Gastrocnemius medialis (tissue), 4 donors: ENCODE results near the gene SF3A1. TPM values are rescaled to one million over a fixed set of nuclear protein-coding genes. Genes with fewer than 3 reads are reported as not detected.
"Not testable (repeated sequence)": the region's sequence is repeated elsewhere in the genome, so short reads cannot be mapped to it uniquely, and the experiment has no call there.

Experiments
- ATAC-seq, 2 donors: fragments of 150-250 bp; one replicate each; pipeline ENCODE4 v1.9.1; 2016
- DNase-seq, 2 donors: peaks; one replicate each; pipeline ENCODE4 v3.0.0-alpha.2; 2019
- H3K27ac ChIP-seq, 4 donors: fragments of 200-600 bp; sonication (generic); 1 replicate in 1 of 4; 2 replicates in 3 of 4; pipeline ENCODE4 v1.5.1; 2016 to 2018; ENCODE audit warnings: mild to moderate bottlenecking in 2 of 4, moderate library complexity in 1 of 4
- H3K27me3 ChIP-seq, 3 donors: fragments of 200-600 bp; sonication (generic) in 2 of 3; 1 replicate in 1 of 3; 2 replicates in 2 of 3; pipeline versions ENCODE4 v1.5.1 to v1.6.0; 2016 to 2019; ENCODE audit warnings: mild to moderate bottlenecking in 1 of 3, moderate library complexity in 1 of 3
- H3K36me3 ChIP-seq, 2 donors: fragments of 200-600 bp; sonication (generic) in 1 of 2; one replicate each; pipeline ENCODE4 v1.5.1; 2017 to 2018
- H3K4me1 ChIP-seq, 2 donors: fragments of 200-600 bp; sonication (generic) in 1 of 2; one replicate each; pipeline ENCODE4 v1.5.1; 2016 to 2017; ENCODE audit warnings: mild to moderate bottlenecking in 2 of 2
- H3K4me3 ChIP-seq, 4 donors: fragments of 200-600 bp; sonication (generic) in 3 of 4; 1 replicate in 1 of 4; 2 replicates in 3 of 4; pipeline ENCODE4 v1.5.1; 2016 to 2019; ENCODE audit warnings: mild to moderate bottlenecking in 2 of 4
- H3K9me3 ChIP-seq, 3 donors: fragments of 200-600 bp; sonication (generic) in 2 of 3; 1 replicate in 1 of 3; 2 replicates in 2 of 3; pipeline ENCODE4 v1.5.1; 2016 to 2019
- POLR2A ChIP-seq, 2 donors: fragments of 450-650 bp; IDR thresholded peaks; one replicate each; pipeline ENCODE4 v1.6.1; 2017; ENCODE audit warnings: antibody characterized with exemption in 2 of 2, mild to moderate bottlenecking in 2 of 2, moderate library complexity in 2 of 2
- in situ Hi-C, 4 donors: fragments of 200-750 bp; cut with MboI; loops; one replicate each; pipeline versions ENCODE4 v1.15.0 to v1.8.0; 2017; ENCODE audit warnings: low sequenced_read_pairs in 4 of 4
- intact Hi-C: fragments of 100-400 bp; cut with DNase I; formaldehyde crosslinking; loops from one replicate; pipeline ENCODE4 v1.15.1; 2023; ENCODE audit warnings: low total_unique reads
- total RNA-seq, 4 donors: library from RNA; depleted of rRNA; stranded (reverse); fragments of >200 nt; gene quantifications; one replicate each; pipeline versions ENCODE4 v1.1.0 to v1.2.3, GENCODE V29; 2016
- TF ChIP-seq, protein P1 (sequence below), 5 experiments: fragments of 450-650 bp in 3 of 5; fragments of 200-600 bp in 2 of 5; sonication (generic) in 2 of 5; IDR thresholded peaks in 4 of 5; conservative IDR thresholded peaks in 1 of 5; 1 replicate in 4 of 5; 2 replicates in 1 of 5; pipeline ENCODE4 v1.5.1; 2016 to 2019; ENCODE audit warnings: antibody characterized with exemption in 5 of 5, mild to moderate bottlenecking in 3 of 5, moderate library complexity in 3 of 5

SF3A1 gene
- total RNA-seq, 4 donors from 2014 or later = 36.0 to 145 (median 94.5) TPM

DNA sequence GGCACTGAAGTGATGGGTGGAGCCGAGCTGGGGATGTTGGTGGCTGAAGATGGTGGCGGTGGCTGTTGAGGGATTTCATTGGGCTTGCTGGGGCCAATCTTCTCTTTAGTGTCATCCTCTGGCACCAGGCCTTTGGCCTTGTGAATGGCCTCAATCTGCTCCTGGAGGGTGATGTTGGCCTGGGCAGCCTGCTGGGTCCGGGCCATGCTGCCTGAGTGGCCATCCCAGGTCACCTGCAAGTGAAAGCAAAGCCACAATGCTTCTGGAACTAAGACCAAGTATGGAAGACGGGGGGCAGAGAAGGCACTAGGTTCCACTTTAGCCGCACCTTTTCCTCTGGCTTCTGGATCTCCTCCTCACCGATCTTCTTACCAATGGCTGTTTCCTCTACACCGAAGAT, 17.9 kb downstream of the SF3A1 start:
- ATAC-seq = no peak
- Histone ChIP-seq H3K4me3 (no peak overlapping the region), H3K27ac (peak overlapping the region in 1 of 4 donors; percentile 74), H3K4me1 (peaks cover 28 to 38% of the 10 kb centered on the region in 2 donors), H3K9me3 (no peaks in the 10 kb centered on the region), H3K36me3 (peaks cover 6 to 100% of the 10 kb centered on the region in 2 donors), H3K27me3 (no peaks in the 10 kb centered on the region)
- TF ChIP-seq, protein P1, sequence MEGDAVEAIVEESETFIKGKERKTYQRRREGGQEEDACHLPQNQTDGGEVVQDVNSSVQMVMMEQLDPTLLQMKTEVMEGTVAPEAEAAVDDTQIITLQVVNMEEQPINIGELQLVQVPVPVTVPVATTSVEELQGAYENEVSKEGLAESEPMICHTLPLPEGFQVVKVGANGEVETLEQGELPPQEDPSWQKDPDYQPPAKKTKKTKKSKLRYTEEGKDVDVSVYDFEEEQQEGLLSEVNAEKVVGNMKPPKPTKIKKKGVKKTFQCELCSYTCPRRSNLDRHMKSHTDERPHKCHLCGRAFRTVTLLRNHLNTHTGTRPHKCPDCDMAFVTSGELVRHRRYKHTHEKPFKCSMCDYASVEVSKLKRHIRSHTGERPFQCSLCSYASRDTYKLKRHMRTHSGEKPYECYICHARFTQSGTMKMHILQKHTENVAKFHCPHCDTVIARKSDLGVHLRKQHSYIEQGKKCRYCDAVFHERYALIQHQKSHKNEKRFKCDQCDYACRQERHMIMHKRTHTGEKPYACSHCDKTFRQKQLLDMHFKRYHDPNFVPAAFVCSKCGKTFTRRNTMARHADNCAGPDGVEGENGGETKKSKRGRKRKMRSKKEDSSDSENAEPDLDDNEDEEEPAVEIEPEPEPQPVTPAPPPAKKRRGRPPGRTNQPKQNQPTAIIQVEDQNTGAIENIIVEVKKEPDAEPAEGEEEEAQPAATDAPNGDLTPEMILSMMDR (IDR thresholded peaks at IDR 0.05 in 4 of 5, conservative IDR thresholded peaks at IDR 0.05 in 1 of 5) = no peak
- TF ChIP-seq POLR2A (IDR thresholded peaks at IDR 0.05) = no peak
- peak in 1 of 2 donors; percentile 30 for DNase-seq
- in situ Hi-C loops (no loop called here), intact Hi-C loops (no loop called here)

DNA sequence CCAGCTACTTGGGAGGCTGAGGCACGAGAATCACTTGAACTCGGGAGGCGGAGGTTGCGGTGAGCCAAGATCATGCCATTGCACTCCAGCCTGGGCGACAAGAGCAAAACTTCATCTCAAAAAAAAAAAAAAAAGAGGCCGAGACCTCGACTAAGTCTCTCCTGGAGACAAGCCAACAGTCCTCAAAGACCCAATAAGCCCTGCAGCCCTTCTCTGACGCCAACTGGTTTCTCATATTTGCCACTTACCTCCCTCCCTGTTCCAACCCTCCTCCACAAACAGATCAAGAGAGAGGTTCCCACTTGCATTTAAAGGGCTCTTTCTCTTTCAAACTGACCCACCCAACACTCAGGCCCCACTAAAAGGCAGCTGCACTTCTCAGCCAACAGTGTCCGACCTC, 18.4 kb downstream of the SF3A1 start:
- in situ Hi-C loops, intact Hi-C loops, H3K27me3 ChIP-seq, DNase-seq, ATAC-seq, H3K9me3 ChIP-seq, H3K4me3 ChIP-seq: not testable (repeated sequence)
- peak overlapping the region in 1 of 4 donors; percentile 74 for H3K27ac ChIP-seq
- H3K4me1 ChIP-seq = peaks cover 28 to 38% of the 10 kb centered on the region in 2 donors
- peaks cover 6 to 100% of the 10 kb centered on the region in 2 donors for H3K36me3 ChIP-seq

DNA sequence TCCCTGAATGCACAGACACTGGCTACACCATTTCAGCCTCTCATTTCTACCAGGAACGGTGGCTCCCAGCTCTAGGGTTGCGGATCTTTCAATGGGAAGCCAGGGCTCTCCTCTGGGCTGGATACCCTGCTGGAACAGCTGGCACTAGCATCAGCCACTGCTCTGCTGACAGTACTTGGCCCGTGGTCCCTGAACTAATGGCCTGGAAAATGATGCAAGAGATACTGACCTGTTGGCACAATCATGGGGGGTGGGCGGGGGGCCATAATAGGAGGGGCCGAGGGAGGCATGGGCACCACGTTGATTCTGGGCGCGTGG, 19.3 kb downstream of the SF3A1 start:
- H3K27ac ChIP-seq = peak overlapping the region in 2 of 4 donors; percentile 55 to 74
- ATAC-seq (peak; percentile 46 to 47), DNase-seq (no peak)
- peaks cover 6 to 100% of the 10 kb centered on the region in 2 donors for H3K36me3 ChIP-seq
- TF ChIP-seq, protein P1 (IDR thresholded peaks at IDR 0.05 in 4 of 5, conservative IDR thresholded peaks at IDR 0.05 in 1 of 5) = no peak
- TF ChIP-seq POLR2A (IDR thresholded peaks at IDR 0.05) = no peak
- no peak overlapping the region for H3K4me3 ChIP-seq
- in situ Hi-C loops = no loop called here
- intact Hi-C loops = no loop called here
- no peaks in the 10 kb centered on the region for H3K9me3 ChIP-seq
- no peaks in the 10 kb centered on the region for H3K27me3 ChIP-seq
- peaks cover 28 to 38% of the 10 kb centered on the region in 2 donors for H3K4me1 ChIP-seq

DNA sequence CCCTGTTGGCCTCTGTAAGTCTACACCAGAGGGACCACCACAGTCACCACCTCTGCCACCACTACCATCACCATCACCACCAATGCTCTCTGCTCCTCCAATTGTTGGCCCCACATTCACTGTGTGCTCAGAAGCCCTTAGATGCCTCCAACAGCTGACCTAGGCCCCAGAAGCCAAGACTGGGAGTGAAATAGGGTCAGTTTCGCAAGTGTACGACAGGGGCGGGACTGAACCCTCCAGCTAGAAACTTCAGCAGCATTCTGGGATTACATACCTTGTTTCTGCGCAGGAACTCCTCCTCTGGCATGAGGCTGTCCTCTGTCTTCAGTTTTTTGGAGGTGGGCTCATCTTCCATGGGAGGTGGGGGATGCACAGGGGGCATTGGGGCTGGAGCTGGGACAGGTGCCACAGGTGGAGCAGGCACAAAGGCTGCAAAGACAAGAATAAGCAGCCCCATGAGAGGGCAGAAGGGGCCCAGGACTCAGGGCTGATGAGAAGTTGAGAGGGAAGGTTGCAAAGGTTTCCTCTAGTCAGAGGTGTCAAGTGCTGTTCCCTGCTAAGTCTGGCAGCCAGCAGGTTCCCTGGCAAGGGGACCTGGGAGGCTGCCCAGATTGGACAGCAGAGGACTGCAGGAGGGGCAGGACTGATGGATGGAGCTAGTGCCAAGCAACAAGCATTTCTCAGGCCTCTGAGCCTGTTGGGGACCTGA, 19.8 kb downstream of the SF3A1 start:
- intact Hi-C loops = no loop called here
- peak overlapping the region; percentile 4 to 74 (median 36) for H3K27ac ChIP-seq
- peaks cover 24 to 36% of the 10 kb centered on the region in 2 donors for H3K4me1 ChIP-seq
- no peaks in the 10 kb centered on the region for H3K27me3 ChIP-seq
- no peaks in the 10 kb centered on the region for H3K9me3 ChIP-seq
- H3K36me3 ChIP-seq = peaks cover 6 to 100% of the 10 kb centered on the region in 2 donors
- DNase-seq (peak; percentile 42 to 85), ATAC-seq (peak; percentile 75 to 90)
- H3K4me3 ChIP-seq = no peak overlapping the region
- in situ Hi-C loops = no loop called here
- TF ChIP-seq POLR2A (IDR thresholded peaks at IDR 0.05) = no peak
- TF ChIP-seq, protein P1 (IDR thresholded peaks at IDR 0.05 in 4 of 5, conservative IDR thresholded peaks at IDR 0.05 in 1 of 5) = no peak

DNA sequence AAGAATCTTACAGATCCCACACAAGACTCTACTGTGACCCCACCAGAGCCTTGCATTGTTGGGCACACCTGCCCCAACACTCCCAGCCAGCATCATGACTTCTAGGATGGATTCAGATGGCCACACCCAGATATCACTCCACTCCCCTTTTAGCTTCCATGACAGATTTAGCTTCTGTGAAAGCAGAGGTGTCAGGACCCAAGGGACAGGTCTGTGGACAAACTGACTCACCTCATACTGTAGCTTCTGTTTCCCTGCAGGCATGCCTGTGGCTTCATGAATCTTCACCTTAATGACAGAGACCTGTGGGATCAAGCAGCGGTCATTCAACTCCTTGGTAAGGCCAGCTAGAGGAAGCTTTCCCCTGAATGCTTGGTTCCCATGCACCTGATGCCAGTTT, 21.5 kb downstream of the SF3A1 start:
- H3K9me3 ChIP-seq = no peaks in the 10 kb centered on the region
- no peak overlapping the region for H3K27ac ChIP-seq
- peaks cover 6 to 86% of the 10 kb centered on the region in 2 donors for H3K36me3 ChIP-seq
- in situ Hi-C loops (no loop called here), intact Hi-C loops (no loop called here)
- no peak overlapping the region for H3K4me3 ChIP-seq
- no peaks in the 10 kb centered on the region for H3K27me3 ChIP-seq
- no peak for ATAC-seq
- no peak for TF ChIP-seq POLR2A (IDR thresholded peaks at IDR 0.05)
- TF ChIP-seq, protein P1 (IDR thresholded peaks at IDR 0.05 in 4 of 5, conservative IDR thresholded peaks at IDR 0.05 in 1 of 5) = no peak
- peaks cover 9 to 20% of the 10 kb centered on the region in 2 donors for H3K4me1 ChIP-seq
- no peak for DNase-seq
